ENCODE data around the gene STK35. TPM values are rescaled to one million over a fixed set of nuclear protein-coding genes. Genes with fewer than 3 reads are reported as not detected.

Gene STK35
- 11.3 to 14.2 TPM (median 11.6 TPM) in 5 replicates for total RNA-seq (2022; extraction: Qiagen RNA extraction)

DNA sequence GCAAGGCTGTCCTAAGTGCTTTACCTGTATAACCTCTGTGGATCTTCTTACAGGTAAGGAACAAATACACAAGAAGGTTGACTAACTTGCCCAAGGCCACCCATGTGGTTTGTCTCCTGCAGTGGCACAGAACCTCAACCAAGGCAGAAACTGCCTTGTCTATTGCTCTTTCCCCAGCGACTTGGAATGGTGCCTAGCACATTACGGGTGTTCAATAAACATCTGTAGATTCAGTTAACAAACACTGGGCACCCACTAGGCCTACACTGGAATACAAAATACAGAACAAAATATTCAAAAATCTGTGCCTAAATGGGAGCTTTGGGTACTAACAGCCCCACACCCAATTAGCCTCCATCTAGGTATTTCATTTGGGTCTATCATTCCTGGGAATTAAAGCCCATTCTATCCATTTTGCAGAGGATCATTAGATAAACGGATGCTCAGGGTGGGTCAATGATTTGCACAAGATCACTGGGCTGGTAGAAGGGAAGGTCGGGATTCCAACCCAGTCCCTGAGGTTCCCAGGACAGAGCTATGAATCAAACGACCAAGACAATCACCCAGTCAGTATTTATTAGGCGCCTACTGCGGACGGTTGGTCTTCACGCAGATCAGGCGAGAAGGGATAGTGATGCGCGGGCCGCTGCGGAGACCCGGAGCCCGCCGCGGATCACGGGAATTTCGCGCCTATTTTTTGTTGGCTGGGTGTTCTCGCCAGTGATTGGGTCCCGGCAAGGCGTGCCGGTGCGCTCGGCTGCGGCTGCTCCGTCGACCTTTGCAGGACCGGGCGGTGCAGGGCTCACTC is at the start of gene STK35:
Gene STK35 (plus strand): TSS at position 771 of the 808 bp plus-strand sequence. CDS start 55 bp downstream, outside the sequence.

Other genes starting within 250 kb of the STK35 start
- 20.8 to 26.4 TPM (median 22.9 TPM) in 5 replicates for gene SIRPA, start 206.4 kb upstream of the STK35 start, total RNA-seq (2022; extraction: Qiagen RNA extraction)
- gene PDYN, start 107.8 kb upstream of the STK35 start, total RNA-seq (2022; extraction: Qiagen RNA extraction), result not detected in 5 replicates
- gene TGM3, start 194.2 kb downstream of the STK35 start, total RNA-seq (2022; extraction: Qiagen RNA extraction), result 0.06 to 0.12 TPM (median 0.07 TPM) in 4 of 5 replicates, not detected in the other